ENCODE data around the gene SPTLC1.
"Not testable (repeated sequence)": the region's sequence is repeated elsewhere in the genome, so short reads cannot be mapped to it uniquely, and the experiment has no call there.

The SPTLC1 gene, protein sequence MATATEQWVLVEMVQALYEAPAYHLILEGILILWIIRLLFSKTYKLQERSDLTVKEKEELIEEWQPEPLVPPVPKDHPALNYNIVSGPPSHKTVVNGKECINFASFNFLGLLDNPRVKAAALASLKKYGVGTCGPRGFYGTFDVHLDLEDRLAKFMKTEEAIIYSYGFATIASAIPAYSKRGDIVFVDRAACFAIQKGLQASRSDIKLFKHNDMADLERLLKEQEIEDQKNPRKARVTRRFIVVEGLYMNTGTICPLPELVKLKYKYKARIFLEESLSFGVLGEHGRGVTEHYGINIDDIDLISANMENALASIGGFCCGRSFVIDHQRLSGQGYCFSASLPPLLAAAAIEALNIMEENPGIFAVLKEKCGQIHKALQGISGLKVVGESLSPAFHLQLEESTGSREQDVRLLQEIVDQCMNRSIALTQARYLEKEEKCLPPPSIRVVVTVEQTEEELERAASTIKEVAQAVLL

GRCh38 chr9:92115071-92115858 is at the start of gene SPTLC1:
TSS of gene SPTLC1 (minus strand) at chr9:92115413. CDS start at chr9:92115370, 43 bp downstream.
- peak; percentile 64 to 92 for DNase-seq

GRCh38 chr9:92164975-92165374 is 49.8 kb upstream of the SPTLC1 start:
- DNase-seq = no peak

DNA sequence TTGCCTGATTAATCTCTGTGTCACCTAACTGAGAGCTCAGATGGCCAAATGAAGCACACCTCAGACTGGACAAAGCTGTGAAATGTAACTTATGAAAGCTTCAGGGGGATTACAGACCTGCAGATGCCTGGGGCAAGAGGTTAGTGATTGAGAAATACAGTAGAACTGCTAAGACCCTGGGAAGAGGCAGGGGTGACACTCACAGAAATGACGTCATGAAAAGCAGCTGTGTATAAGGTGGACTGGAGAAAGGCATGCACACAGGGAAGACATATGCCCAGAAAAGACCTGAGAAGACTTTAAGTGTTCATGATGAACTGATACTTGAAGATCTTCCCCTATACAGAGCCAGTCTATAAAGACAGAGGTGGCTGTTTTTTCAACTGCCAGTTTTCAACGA is 49.3 kb upstream of the SPTLC1 start:
- no peak for DNase-seq

DNA sequence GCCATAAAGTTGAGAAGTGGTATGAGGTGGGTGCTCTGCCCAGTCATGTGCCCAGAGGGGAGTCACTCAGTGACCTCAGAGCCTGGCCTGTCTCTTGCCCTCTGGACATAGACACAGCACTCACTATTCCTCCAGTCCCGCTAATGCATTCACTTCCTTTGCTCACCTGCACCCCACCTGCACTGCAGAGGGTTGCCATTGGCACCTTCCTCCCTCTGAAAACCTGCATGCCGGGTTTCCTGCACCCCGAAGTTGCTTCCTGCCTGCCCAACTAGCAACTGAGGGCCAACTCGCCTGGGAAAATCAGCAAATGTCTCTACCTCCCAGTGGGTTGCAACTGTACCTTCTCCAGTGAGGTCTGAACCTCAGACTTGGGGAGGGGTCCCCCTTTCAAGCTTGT is 48.1 kb upstream of the SPTLC1 start:
- no peak for DNase-seq

DNA sequence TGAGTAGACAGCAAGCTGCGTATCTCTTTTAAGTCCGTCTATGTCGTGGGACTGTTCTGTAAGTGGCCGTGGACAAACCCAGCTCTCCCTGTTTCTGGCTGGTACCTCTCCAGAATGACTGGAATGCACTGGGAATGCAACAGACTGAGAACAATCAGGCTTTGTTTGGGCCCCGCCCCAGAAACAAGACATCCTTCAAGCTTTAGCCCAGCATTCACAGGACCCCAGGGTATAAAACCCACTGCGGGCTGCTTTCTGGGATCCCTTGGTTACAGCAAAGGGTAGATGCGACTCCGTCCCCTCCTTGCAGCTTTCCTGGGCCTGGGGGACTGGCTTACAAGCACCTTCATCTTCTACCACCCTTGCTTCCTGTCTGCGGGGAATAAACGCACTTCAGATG is 45.6 kb upstream of the SPTLC1 start:
- no peak for DNase-seq

- no peak for DNase-seq
Observed at GRCh38 chr9:92159058-92159457, 43.8 kb upstream of the SPTLC1 start.

DNA sequence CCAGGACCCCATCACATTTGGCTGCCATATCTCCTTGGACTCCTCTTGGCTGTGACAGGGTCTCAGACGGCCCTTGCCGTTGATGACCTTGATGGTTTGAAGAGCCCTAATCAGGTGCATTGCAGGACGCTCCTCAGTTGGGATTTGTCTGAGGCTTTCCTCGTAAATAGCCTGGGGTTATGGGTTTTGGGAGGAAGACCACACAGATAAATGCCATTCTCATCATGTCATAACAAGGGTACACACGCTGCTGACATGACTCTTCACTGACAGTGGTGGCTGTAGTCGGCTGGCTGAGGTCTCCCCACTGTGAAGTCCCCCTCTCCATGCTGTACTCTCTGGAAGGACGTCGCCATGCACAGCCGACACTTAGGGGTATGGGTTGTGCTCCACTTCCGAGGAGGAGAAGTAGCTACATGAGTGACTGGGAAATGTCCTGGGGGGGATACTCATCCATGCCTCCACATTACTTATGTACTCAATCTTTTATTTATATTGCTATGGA is 42.9 kb upstream of the SPTLC1 start:
- no peak for DNase-seq

DNA sequence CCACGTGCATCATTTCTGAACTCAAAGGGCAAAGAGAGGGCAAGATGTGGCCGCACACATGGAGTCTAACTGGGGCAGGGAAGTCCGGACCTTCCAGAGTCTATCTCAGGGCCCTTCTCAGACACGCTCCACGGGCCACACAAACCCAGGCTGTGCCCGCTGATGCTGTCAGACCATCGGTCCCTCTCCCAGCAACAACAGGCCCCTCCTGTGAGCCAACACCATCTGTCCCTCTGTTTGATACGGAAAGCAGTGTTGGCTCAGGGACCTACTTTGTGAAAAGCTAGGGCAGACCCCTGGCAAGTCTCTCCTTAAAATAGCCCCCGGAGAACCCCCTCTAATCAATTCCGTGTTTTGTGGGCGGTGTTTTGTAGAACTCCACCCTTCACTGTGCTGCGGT is 40.5 kb upstream of the SPTLC1 start:
- not testable (repeated sequence) for DNase-seq

DNA sequence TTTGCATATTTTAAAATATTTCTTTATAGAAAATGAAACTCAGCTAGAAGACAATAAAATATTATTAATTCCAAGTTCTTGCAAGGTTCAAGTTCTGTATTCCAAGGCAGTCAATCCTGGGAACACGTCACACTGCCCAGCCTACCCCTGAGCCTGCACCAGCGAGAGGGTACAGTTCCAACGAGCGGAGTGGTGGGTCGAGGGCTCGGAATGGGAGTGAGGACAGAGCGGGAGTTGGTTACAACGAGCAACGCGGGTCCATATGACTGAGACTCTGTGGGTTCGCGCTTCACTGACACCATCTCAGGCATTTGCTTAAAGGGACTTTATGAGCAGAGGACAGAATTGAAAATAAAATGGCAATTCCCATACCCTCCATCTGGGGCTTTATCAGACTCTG is 40.0 kb upstream of the SPTLC1 start:
- no peak for DNase-seq

DNA sequence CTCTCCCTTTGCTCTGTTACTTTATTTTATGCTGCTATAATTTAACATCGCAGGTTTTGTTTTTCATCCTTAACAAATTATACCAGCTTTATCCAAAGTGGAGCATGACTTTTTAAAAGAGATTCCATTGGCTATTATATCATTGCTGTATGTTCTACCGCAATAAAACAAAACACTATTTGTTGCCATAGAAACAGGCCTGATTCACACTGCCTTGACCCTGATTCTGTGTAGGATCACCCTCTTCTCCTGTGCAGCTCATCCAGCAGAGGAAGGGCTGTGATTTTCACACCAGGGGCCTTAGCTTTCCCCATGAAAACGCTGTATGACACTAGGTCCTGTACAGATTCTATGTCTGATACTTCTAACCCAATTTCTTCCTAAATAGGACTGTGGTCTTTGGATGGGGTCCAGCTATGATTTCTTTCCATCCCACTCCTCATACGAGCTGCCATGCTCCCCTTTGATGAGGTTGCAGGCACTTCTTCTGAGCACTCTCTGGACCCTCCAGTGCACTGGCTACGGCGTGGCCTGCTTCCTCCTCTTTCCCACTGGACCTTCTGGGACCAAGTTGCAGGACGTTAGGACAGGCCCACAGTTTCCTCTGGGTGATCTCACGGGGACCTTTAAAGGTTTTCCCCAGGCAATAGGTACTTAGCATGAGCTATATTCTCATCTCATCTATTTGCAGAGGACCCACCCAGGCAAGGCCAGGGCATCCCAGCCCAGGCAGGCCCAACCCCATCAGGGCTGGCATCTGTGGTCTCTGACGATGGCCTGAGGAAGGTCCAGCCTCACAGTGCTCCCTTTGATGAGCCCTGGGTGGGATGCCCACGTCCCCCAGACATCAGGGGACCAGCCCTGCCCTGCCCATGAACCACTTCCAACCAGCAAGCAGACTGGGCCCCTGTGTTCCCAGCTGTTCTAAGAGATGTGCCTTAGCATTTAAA is 38.5 kb upstream of the SPTLC1 start:
- not testable (repeated sequence) for DNase-seq

DNA sequence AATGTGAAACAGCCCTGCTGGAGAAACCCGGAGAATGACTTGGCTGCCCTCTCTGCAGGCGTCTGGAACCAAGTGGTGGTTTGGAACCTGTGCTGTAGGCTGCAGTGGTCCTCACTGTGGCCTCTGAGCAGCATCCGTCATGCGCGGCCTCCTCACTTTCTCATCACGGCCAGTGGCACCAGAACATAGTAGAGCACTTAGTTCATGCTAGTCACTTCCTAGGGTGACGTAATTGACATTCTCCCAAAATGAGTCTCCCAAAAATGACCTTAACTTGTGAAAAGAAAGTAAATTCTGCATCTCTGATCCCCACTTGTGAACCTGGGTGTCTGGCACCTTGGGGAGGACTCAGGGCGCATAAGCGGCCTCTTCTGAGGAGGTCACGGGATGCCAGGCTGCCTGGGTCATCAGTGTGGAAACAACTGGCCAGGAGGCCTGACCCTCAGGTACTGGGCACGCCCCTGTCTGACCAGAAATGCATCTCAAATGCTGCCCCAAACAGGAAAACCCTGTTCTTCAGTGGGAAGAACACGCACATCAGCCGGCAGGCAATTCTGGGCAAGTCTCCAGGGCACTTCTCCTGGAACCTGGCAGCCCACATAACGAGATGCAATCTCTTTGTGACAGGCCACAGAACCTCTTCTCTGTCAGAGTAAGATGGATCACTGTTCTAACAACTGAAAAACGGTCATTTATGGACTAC is 36.6 kb upstream of the SPTLC1 start:
- DNase-seq = no peak

- DNase-seq = not testable (repeated sequence)
Observed at GRCh38 chr9:92150501-92151470, 35.6 kb upstream of the SPTLC1 start.

DNA sequence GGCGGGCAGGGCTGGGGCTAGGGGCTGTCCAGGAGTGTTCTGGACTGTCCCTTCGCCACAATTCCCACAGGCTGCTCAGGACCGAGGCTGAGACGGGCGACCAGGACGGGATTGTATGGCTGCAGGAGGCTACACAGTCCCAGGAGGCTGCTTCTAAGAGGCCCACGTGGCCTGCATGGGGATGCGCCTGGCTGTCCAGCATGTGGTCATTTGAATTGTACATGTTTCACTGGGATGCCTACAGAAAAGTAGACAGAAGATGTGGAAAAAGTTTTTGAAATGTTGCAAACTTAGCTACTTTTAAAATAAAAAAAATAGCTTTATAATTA is 32.6 kb upstream of the SPTLC1 start:
- no peak for DNase-seq

DNA sequence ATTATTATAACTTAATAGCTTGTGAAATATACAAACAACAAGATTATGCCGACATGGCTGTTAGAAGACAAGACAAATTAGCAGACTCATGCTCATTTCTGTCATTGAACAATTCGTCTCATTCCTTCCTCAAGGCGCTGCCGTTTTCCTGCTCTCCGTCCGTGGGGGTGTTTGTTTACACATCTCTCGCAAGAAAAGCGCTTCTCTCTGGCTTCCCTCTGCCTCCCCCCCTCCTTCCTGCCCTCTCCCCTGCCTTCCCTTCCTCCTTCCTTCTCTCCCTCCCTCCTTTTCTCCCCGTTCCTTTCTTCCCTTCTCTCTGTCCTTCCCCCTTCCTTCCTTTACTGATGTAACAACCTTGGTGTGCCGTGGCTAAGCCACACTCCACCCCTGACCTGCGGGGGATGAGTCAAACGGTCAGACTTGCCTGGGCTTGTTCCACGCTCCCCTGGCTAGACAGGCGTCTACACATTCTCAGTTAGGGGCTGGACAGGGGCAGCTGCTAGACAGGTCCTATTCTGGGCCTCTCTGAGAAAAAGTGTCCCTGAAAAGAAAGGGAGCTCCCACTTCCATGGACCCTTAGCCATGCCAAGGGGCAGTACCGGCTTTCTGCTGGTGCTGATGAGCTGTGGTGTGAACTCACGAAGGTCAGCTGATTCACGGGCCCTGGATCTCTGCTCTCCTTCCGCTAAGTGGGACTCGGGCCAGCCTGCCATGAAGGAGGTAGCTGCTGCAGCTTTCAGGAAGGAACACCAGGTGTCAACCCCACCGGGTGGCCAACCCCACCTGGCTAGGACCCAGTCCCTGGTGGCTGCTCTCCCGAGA is 32.0 kb upstream of the SPTLC1 start:
- no peak for DNase-seq

DNA sequence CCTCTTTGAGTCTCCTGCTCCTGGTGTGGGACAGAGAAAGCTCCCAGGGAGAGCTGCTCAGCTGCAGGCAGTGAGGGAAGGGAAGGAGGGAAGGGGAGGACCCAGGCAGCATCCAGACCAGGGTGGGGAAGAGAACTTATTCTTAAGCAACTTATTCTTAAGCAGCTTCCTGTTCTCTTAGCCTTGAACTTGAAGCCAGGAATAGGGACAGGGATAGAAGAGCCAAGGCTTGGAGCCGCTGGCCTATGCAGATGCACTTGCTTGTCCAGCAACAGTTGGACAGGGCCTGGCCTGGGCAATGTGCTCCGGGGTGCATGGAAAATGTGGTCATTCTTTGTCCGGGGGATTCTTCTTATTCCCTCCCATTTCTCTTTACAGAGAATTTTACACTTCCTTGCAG is 31.4 kb upstream of the SPTLC1 start:
- DNase-seq = no peak

DNA sequence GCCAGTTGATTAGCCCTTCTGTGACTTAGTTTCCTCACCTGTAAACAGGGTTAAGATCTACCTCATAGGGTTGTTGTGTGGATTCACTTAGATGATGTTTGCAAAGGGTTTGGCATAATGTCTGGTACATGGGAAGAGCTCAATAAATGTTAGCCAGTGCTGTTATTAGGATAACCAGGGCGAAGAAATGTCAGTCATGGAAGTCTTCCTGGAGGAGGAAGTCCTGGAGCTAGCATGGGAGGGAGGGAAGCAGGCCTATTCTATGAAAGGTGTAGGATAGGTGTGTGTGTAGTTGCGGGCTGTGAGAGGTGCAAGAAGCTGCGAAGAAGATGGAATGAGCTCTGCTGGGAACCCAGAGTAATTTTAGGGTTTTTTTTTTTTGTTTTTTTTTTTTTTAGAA is 30.6 kb upstream of the SPTLC1 start:
- not testable (repeated sequence) for DNase-seq

DNA sequence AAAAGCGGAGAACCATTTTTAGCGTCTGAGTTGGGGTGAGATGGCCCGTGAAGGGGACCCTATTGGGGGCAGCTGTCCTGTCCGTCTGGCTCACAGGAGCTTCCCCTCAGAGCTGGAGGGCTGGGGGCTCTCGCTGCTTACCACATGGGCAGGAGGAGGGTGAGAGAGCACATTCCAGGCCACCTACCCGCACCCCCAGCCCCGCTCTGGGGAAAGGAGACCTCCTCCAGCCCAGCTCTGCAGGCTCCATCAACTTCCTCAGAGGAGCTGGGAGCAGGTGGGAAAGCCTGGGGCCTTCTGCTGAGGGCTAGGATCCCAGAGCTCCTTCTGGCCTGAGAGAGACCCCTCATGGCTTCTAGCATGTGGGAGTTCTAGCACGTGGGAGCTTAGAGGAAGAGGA is 27.1 kb upstream of the SPTLC1 start:
- DNase-seq = no peak

DNA sequence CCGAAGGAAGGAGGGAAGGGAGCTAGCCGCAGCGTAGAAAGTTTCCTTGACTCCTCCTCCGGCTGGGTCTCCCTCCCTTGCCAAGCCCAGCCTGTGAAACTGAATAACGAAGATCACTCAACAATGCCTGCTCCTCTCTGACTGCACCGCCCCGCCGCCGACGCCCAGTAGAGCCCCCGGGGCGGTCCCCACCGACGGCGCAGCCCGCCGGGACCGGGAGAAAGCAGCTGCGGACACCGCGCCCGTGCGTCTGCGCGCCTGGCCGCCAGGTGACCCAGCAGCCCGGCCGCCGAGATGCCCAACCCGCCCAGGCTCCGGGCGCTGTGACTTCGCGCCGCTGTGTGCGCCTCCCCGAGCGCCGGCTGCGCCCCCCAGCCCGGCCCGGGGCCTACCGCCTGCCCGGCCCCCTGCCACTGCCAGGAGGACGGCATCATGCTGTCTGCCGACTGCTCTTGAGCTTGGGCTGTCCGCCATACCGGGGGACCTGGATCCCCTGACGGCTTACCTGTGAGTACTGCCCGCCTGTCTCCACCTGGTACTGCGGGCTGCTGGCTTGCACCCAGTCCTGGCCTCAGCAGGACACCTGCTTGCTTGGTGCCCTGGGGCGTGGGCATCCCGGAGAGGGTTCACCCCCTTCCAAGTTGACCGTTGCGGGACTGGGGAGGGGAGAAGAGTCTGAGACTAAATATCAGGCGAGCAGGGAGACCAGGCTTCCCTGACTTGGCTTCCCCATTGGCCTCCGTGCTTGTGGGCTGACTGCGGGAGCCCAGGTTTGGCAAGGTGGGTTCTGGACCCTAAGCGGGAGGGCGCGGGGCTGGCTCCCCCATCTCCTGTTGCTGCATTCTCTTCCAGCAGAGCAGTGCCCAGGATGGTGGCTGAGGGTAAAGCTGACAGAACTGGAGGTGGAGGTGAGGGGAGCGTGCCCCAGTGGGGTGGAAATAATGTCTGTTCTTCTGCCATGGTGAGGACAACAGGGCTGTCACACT is 26.2 kb upstream of the SPTLC1 start:
- DNase-seq = no peak

GRCh38 chr9:92140754-92141143 is 25.5 kb upstream of the SPTLC1 start:
- no peak for DNase-seq
